ENCODE measurements around the gene MPDZ.

Gene MPDZ

DNA sequence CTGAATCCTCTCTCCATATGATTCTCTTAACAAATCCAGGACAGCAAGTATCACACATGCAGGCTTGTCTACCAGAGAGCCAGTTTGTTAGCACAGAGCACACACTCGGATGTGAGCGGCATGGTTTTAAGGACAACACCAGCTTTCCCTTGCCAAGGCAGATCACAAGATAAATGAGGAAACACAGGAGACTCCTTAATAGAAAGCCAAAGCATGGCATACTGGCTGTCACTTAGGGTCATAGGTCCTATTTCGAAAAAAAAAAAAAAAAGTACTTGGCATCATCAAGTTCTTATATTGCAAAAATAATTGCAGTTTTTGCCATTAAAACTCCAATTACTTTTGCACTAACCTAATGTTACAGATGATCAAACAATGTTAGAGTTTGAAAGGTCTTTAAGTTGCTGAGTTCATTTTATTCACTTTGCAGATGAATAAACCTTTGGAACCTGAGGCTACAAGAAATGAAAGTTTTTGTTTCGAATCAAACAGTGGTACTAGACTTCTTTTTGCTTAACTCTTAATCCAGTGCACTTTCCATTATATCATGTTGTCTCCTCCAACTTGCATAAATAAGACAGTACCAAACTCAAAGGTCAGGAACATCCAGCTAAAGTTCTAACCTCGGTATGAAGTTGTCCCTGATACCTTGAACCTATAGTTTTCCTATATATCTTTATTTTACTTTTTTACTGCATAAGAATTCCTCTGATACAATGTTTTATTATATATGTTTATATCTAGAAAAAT, 138.5 kb downstream of the MPDZ start:
- DNase-seq (ENCODE audit: low read depth in 2 of 2): no peak

DNA sequence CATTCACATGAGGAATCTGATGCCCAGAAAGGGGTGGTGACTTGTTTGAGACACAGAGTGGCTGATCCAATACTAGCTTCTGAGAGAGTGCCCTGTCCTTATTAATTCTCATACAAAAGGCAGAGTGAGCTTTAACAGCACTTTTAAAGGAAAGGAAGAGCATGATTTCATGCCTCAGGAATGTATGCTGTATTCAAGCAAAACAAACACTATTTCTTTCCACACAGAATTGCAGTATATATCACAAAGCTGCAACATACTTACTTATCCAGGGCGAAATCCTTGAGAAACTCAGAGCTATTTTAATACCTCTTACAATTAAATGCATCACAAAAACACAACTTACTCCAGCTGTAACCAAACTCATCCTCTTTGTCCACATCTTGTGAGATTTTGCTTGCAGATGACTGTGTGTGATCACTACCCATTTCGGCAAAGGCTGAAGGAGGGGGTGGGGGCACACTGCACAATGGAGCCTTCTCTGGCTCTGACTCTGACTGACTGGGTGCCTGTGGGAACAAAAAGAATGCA, 139.8 kb downstream of the MPDZ start:
- DNase-seq (ENCODE audit: low read depth in 2 of 2): peak; percentile 74 to 75

DNA sequence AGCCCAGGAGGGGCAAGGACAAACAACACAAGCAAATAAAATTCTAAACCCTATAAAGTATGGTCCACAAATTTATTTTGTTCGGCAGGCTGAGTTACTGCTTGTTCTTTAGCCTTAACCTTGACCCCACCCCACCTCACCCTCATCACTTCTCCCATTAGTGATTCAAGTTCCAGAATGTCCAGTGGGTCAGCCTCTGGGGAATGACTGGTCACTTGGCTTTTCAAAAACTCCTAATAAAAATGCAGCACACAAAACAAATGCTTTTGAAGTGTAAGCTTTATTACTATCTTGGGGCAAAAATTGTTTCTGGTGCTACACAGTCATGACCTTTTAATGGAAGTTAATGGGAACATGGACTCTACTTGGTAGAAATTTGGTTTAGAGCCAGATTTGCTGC, 142.1 kb downstream of the MPDZ start:
- DNase-seq (ENCODE audit: low read depth in 2 of 2): no peak

DNA sequence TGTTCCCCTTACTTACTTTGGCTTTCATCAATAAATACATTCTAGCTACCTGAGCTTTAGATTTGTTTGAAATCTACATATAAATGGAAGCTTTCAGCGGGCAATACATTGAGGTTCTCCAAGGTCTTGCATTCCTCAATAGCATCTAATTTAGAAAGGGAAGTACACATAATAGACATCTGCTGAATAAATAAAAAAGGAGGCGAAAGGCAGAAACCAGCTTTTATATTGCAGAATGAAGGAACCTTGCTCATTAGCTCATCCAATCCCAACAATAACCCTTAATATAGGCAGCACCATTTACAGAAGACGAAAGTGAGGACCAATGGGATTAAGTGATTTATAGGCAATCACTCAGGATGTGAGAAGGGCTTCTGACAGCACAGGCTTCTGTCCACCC, 147.5 kb downstream of the MPDZ start:
- no peak for DNase-seq (ENCODE audit: low read depth in 2 of 2)

DNA sequence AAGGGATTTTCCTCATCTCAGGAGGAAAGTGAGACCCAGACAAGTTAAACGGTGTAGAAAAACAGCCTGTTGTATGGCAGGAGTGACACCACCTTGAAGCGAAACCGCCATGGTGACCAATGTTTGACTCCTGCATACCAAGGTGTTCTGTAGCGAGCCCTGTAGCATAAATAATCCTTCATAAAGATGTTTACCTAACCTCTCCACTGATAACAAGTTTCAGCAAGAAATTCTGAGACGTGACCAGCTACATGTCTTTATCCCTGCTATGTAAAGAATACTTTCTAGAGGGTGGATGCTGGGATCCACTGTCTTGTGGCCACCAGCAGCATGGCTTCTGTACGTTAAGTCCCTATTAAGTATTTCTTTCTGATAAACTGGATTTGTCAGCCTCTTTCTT, 148.1 kb downstream of the MPDZ start:
- DNase-seq (ENCODE audit: low read depth in 2 of 2): no peak

DNA sequence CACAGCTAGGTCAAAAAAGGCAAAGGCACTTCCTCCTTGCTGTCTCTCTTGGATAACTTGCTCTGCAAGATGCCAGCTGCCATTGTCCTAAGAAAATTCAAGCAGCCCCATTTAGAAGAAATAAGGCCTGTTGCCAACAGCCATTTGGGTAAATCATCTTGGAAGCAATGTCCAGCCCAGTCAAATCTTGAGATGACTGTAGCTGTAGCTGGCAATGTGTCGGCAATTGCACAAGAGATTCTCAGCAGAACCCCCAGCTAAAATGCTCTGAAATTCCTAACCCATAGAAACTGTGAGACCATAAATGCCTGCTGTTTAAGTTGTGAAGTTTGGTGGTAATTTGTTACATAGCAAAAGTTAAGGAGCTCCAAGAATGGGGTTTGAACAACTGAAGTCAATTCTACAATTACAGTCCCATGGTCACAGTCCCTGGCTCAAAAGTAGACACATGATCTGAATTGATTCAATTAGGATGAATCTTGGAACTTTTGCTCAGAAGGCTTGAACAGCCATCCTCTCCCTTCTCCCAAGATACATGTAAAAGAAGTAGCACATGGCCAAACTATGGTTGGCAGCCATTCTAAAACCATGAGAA, 151.1 kb downstream of the MPDZ start:
- no peak for DNase-seq (ENCODE audit: low read depth in 2 of 2)

DNA sequence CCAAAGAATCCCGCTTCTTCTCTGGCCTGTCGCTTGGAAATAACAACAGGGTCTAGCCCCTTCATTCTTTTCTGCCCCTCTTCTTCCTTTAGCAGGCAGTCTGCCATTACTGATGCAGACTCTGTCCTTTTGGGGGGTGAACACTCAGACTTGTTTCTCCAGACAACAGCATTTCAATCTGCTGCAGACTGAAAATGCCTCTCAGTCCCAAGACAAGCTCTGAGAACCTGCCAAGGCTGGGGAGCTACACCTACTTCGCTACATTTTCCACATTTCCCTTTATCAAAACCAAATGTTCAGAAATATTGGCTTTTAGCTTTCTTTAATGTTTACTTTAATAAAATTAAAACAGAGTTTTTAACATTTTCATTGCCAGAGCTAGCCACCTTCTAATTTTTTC, 152.4 kb downstream of the MPDZ start:
- DNase-seq (ENCODE audit: low read depth in 2 of 2): no peak

DNA sequence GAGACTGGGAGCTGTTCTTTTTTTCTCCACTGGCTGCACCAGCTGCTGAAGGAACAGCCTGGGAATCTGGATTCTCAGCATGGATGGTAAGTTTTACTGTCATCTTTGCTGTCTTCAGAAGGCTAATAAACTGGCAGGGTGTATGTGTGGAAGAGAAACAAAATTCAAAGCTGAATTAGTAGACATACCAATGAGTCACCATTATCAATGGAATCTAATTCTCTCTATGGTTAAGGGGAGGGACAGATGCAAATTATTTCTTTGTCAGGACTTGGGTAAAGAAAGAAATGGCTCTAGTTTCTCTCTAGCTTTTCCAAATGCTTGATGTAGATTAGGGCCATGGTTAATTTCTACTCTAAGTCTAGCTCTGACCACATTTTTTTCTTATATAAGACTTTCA, 154.2 kb downstream of the MPDZ start:
- DNase-seq (ENCODE audit: low read depth in 2 of 2): no peak

DNA sequence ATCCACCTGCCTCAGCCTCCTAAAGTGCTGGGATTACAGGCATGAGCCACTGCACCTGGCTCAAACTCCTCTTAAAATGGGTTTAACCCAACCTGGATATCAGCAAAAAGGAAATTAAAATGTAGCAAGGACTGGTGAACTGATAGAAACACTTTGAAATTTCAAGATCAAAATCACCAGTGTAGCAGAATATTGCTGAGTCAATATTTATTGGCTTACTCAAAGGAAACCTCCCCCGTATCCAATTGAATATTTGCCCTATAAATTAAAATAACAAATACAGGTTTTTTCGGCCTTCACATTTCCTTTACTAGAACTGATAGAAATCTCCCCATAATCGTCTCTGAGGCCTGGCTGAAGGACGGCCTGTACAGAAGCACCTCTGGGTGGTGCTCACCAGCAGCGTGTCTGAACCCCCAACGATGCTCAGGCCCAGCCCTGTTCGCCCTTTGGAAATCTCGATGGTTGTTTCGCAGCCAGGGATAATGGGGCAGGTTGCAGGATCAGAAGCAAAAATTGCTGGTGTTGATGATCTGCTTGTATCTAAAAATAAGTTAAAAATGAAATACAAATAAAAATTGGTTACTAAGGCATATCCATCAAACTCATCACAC, 156.6 kb downstream of the MPDZ start:
- DNase-seq (ENCODE audit: low read depth in 2 of 2): no peak

DNA sequence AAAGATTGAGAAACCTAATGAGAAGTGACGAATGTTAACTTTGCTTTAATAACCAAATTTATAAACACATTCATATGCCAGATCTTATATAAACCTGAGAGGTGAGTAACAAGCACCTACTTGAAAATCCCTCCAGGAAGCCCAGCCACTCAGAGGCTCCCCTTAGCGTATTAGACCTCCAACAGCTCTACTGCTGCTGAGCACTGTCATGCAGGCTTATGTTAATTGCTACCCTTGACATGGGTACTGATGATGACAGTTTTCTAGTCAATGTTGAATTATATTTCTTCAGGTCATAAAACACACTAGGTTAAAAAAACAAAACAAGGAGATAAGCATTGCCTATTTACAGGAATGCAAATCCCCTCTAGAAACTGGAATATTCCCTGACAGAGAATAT, 161.2 kb downstream of the MPDZ start:
- no peak for DNase-seq (ENCODE audit: low read depth in 2 of 2)

DNA sequence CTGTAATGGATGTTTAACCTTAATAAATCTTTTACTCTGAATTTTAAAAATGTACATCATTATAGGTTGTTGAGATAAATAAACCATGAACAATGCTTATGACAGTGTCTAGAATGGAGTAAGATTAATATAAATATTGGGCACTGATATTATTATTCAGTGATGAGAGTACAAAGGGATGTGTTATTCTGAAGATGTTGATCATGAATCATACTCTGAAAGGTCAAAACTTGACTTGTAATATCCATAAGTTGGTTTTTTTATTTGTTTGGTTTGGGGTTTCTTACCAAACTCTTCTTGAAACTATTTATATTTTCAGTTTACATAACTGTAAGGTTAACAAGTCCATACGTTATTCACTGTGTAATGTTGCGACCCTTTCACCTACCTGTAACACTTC, 163.2 kb downstream of the MPDZ start:
- DNase-seq (ENCODE audit: low read depth in 2 of 2): no peak

DNA sequence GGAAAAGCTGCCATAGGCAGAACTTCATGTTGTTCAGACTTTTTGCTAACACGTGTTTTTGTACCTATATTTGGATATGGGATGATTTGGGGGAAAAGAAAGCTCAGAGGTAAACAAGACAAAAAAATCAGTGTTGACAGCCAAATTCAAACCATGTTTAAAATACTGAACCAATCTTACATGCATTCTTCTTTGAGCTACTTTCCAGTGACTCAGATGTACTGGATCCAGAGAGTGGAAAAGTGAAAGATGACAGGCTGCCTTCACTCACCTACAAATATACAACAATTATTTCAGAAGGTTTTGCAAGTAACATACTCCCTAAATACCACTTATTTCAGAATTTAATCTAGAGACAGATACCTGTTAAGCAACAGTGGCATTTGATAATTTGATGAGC, 165.7 kb downstream of the MPDZ start:
- DNase-seq (ENCODE audit: low read depth in 2 of 2): peak; percentile 11 to 21

DNA sequence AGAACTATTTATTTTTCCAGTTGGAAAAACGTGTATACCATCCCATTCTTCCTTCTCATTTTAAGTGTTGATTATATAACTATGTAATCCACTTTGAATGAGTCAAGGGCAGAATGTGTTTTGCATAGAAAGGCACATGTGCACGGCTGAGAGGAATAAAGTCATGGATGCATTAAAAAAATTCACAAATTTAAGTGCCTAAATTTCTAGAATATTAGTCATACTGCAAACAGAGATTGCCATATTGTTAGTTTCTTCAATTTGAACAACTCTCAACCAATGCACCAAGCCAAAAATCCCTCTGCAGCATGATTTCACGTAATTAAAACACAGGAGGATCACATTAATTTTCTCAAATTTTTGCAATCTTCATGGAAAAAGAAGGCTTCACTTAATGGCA, 166.3 kb downstream of the MPDZ start:
- DNase-seq (ENCODE audit: low read depth in 2 of 2): peak; percentile 73 to 77

DNA sequence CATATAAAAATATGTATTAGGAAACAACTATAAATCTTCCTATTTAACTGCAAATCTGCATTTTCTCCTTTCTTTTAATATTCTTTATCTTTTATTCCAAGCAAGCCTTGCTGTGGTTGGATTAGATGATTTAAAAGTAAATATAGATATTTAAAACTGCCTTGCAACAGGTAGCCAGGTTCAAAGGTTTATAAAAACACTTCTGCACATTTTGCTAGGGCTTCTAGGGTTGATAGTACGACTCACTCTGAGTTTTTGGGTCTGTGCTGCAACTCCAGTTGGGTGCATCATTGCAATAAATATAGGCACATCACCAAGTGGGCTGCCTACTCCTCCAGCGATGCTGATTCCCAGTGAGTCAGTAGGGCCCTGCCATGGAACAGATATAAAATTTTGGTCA, 167.7 kb downstream of the MPDZ start:
- DNase-seq (ENCODE audit: low read depth in 2 of 2): no peak

DNA sequence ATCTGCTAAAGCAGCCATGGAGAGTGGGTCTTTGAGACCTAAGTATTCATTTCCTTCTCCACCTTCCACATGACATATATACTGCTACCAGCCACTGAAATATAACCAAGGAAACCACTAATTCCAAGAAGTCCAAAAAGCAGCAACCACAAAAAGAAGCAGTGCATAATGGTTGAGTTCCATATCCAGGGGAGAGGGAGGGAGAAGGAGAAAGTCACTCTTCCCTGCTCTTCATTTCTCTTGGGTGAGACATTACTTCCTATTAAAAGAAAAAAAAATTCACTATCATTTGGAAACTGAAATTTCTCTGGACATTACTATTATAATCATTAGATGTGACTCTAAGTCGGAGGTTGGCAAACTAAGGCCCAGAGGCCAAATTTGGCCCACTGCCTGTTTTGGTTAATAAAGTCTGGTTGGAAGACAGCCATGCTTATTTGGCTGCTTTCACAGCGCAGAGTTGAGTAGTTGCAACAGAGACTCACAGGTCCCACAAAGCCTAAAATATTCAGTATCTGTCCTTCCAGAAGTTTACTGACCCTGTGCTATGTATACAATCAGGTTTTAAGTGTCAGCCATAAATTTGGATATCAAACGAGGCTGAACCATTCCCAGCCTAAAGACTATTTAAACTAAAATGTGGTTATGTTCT, 168.6 kb downstream of the MPDZ start:
- peak in 1 of 2 experiments; percentile 7 for DNase-seq (ENCODE audit: low read depth in 2 of 2)

DNA sequence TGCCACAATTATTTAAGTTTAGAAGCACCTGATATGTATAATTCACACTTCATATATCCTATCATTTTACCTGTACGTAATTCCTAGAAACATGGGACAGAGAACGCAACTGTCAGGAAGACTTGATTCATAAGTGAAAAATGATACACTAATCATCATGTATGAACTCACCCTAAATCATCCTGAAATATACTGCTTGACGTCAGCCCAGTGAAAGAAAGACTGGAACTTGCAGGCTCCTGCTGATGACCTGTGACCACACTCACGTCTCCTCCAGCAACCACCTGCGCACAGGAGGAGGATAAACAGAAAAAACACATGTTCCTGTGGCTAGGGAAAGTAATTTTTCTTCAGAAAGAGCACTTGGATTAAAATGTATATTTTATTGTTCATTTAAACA, 169.7 kb downstream of the MPDZ start:
- DNase-seq (ENCODE audit: low read depth in 2 of 2): no peak

DNA sequence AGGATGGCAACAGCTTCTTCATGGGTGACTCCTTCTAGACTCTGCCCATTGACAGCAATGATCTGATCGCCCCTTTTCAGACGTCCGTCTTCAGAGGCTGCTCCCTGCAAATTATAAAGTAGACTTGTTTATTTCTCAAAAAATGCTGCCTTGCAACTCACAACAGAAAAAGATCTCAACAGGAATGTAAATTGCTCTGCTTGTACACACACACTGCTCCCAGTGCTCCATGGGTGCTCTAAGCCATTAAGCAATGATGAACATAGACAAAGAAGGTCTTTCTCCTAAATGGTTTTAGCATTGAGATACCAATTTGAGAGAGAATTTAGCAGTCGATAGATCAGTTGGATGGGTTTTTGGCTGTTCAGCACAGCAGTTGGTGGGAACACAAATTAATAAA, 172.5 kb downstream of the MPDZ start:
- no peak for DNase-seq (ENCODE audit: low read depth in 2 of 2)

DNA sequence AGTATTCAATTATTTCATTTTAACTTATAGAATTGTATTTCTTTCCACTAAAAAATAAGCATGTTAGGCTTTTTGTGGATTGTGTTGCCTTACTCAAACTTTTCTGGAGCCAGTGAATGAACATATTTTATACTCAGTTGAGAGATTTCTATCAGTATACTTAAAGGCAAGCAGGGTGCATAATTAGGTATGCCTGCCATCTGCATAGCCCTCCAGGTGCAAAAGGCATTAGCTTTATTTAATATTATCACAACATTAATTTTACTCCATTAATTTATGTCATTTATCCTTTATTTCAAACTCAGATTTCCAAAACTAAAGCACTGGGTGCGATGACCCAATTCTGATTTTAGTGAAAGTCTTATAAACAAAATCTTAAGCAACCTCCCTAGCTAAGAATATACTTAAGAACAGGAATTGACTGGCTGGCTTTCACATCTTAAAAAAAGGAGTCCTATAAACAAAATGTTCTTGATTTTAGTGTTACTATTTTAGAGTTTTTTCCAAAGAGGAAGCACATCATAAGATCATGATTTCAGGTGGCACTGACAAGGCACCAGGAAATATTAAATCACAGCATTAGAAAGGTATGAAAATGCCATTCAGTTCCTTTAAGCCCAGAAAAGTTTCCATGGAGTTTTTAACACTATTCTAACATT, 178.4 kb downstream of the MPDZ start:
- no peak for DNase-seq (ENCODE audit: low read depth in 2 of 2)

DNA sequence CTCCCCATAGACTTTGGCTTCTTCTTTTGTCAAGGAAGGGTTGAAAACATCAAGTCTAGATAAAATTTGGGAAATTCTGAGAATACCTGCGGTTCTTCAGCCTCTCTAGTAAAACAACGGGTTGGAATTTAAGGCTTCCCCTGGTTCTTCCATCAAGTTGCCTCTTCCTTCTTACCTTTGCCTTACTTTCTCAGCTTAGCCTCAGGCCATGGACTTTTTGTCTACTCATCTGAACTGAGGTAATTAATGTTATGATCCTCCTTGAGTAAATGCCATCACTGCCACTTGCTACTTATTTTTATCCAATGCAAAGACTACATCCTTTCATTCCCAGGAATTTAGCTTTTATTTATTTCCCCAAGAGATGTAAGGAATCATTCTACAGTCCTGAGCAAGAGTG, 184.4 kb downstream of the MPDZ start:
- DNase-seq (ENCODE audit: low read depth in 2 of 2): no peak

DNA sequence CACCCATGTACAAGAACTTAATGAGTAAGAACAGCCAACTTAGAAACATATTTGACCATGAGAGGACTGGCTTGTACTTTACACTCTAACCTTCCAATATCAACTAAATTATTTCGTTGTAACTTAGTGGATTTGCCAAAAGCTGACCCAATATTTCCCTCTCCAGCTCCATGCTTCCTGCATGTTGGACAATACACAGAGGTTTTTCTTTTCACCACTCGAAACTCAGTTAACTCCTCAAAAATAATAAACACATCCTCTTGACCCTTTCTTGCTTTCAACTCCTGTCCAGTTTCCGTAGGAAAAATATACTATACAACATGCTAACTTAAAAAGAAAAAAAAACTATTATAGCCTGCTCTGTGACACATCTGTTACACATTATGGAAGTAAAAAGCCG, 188.9 kb downstream of the MPDZ start:
- DNase-seq (ENCODE audit: low read depth in 2 of 2): no peak

DNA sequence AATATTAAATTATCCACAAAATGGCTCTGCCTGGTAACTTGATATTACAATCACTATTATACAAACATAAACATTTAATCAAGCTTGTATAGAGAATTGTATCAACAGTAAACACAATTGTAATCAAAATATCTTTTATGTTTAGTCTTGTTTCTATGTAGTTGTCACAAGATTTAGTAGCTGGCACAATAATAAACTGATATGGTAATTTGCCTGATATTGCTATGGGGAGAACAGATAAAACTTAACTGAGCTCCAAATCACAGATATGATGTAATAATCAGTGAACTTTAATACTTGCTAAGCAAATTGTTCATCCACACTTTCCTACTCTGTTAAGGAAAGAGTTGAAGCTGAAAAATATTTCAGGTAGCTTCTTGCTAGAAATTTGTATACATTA, 189.8 kb downstream of the MPDZ start:
- DNase-seq (ENCODE audit: low read depth in 2 of 2): no peak

Measured in fibroblast of skin of left quadriceps (primary cell).